BLaER1 treated with 17β-estradiol and CSF1 and Interleukin-3, amounts not matched to agents 10 nM and 100 nM (cell line): ENCODE measurements around the gene RNF213.

Experiments used
- H3K27ac ChIP-seq, 11 experiments: shearing (Covaris generic); formaldehyde crosslinking; 2 replicates each; pipeline ENCODE4 v1.8.1; 2022
- H3K27me3 ChIP-seq, 11 experiments: shearing (Covaris generic); formaldehyde crosslinking; 2 replicates each; pipeline ENCODE4 v1.8.1; 2022
- H3K36me3 ChIP-seq, 11 experiments: shearing (Covaris generic); formaldehyde crosslinking; 2 replicates each; pipeline ENCODE4 v1.8.1; 2022
- H3K4me1 ChIP-seq, 10 experiments: shearing (Covaris generic); formaldehyde crosslinking; 2 replicates each; pipeline ENCODE4 v1.8.1; 2022
- H3K4me2 ChIP-seq, 11 experiments: shearing (Covaris generic); formaldehyde crosslinking; 2 replicates each; pipeline ENCODE4 v1.8.1; 2022
- H3K4me3 ChIP-seq, 10 experiments: shearing (Covaris generic); formaldehyde crosslinking; 2 replicates each; pipeline ENCODE4 v1.8.1; 2022
- H3K9ac ChIP-seq, 11 experiments: shearing (Covaris generic); formaldehyde crosslinking; 2 replicates each; pipeline ENCODE4 v1.8.1; 2022
- H3K9me3 ChIP-seq, 11 experiments: shearing (Covaris generic); formaldehyde crosslinking; replicated peaks in 1 of 11; 2 replicates each; pipeline ENCODE4 v1.8.1; 2022
- H4K20me1 ChIP-seq, 11 experiments: shearing (Covaris generic); formaldehyde crosslinking; 2 replicates each; pipeline ENCODE4 v1.8.1; 2022
- Cebpa-rat ChIP-seq, 11 experiments: shearing (Covaris generic); IDR thresholded peaks; 2 replicates each; pipeline ENCODE4 v1.8.1; 2022

The RNF213 gene

GRCh38 chr17:80285237-80285920 is 24.7 kb downstream of the RNF213 start:
- H3K4me2 ChIP-seq = no peak overlapping the region; a peak in 1 of 22 replicates
- H3K4me1 ChIP-seq = peaks cover 32 to 58% (median 52%) of the 10 kb centered on the region in 10 experiments
- peaks cover 12 to 84% (median 66%) of the 10 kb centered on the region in 11 experiments; a peak in 19 of 22 replicates for H4K20me1 ChIP-seq
- no peak overlapping the region for H3K4me3 ChIP-seq
- TF ChIP-seq Cebpa-rat (IDR thresholded peaks at IDR 0.05) = peak in 3 of 11 experiments; percentile 29 to 63 (median 32); a peak in 4 of 22 replicates
- no peaks in the 10 kb centered on the region for H3K9me3 ChIP-seq
- H3K9ac ChIP-seq = no peak overlapping the region
- H3K27me3 ChIP-seq = no peaks in the 10 kb centered on the region
- peaks cover 32 to 96% (median 63%) of the 10 kb centered on the region in 11 experiments for H3K36me3 ChIP-seq
- no peak overlapping the region for H3K27ac ChIP-seq

GRCh38 chr17:80286638-80286960 is 25.9 kb downstream of the RNF213 start:
- Histone ChIP-seq H3K9ac (no peak overlapping the region), H3K4me2 (peak overlapping the region in 2 of 11 experiments; percentile 63 to 77; a peak in 1 of 22 replicates), H3K9me3 (no peaks in the 10 kb centered on the region), H3K27me3 (no peaks in the 10 kb centered on the region), H3K4me3 (no peak overlapping the region), H3K27ac (peak overlapping the region in 2 of 11 experiments; percentile 0 to 26; a peak in 2 of 22 replicates), H4K20me1 (peaks cover 10 to 72% (median 60%) of the 10 kb centered on the region in 11 experiments; a peak in 19 of 22 replicates), H3K4me1 (peaks cover 32 to 58% (median 52%) of the 10 kb centered on the region in 10 experiments), H3K36me3 (peaks cover 40 to 96% (median 65%) of the 10 kb centered on the region in 11 experiments)
- TF ChIP-seq Cebpa-rat (IDR thresholded peaks at IDR 0.05) = no peak

- H3K4me1 ChIP-seq = peaks cover 32 to 58% (median 52%) of the 10 kb centered on the region in 10 experiments
- no peak for TF ChIP-seq Cebpa-rat (IDR thresholded peaks at IDR 0.05)
- no peaks in the 10 kb centered on the region for H3K9me3 ChIP-seq
- H3K4me3 ChIP-seq = no peak overlapping the region
- peak overlapping the region in 2 of 11 experiments; percentile 0 to 75; a peak in 1 of 22 replicates for H3K27ac ChIP-seq
- H3K27me3 ChIP-seq = no peaks in the 10 kb centered on the region
- H3K9ac ChIP-seq = peak overlapping the region in 1 of 11 experiments; percentile 50; a peak in 1 of 22 replicates
- peaks cover 41 to 96% (median 65%) of the 10 kb centered on the region in 11 experiments for H3K36me3 ChIP-seq
- peaks cover 10 to 68% (median 58%) of the 10 kb centered on the region in 11 experiments; a peak in 19 of 22 replicates for H4K20me1 ChIP-seq
- H3K4me2 ChIP-seq = peak overlapping the region in 9 of 11 experiments; percentile 21 to 77 (median 65); a peak in 9 of 22 replicates
Observed at GRCh38 chr17:80287038-80287437, 26.4 kb downstream of the RNF213 start.

GRCh38 chr17:80287806-80288567 is 27.3 kb downstream of the RNF213 start:
- no peak overlapping the region for H3K4me3 ChIP-seq
- H3K9ac ChIP-seq = peak overlapping the region in 10 of 11 experiments; percentile 43 to 67 (median 54); a peak in 14 of 22 replicates
- H3K27ac ChIP-seq = peak overlapping the region in 10 of 11 experiments; percentile 32 to 75 (median 68); a peak in 17 of 22 replicates
- peaks cover 51 to 97% (median 73%) of the 10 kb centered on the region in 11 experiments for H3K36me3 ChIP-seq
- peaks cover 32 to 60% (median 53%) of the 10 kb centered on the region in 10 experiments for H3K4me1 ChIP-seq
- H4K20me1 ChIP-seq = peaks cover 10 to 59% (median 55%) of the 10 kb centered on the region in 11 experiments; a peak in 19 of 22 replicates
- no peaks in the 10 kb centered on the region for H3K27me3 ChIP-seq
- H3K9me3 ChIP-seq = no peaks in the 10 kb centered on the region
- H3K4me2 ChIP-seq = peak overlapping the region; percentile 40 to 77 (median 70)
- TF ChIP-seq Cebpa-rat (IDR thresholded peaks at IDR 0.05) = no peak

GRCh38 chr17:80289616-80290015 is 29.0 kb downstream of the RNF213 start:
- H3K4me1 ChIP-seq = peaks cover 32 to 71% (median 53%) of the 10 kb centered on the region in 10 experiments
- H3K9ac ChIP-seq = peak overlapping the region; percentile 43 to 67 (median 51); a peak in 18 of 22 replicates
- peaks cover 65 to 96% (median 83%) of the 10 kb centered on the region in 11 experiments for H3K36me3 ChIP-seq
- TF ChIP-seq Cebpa-rat (IDR thresholded peaks at IDR 0.05) = no peak
- no peak overlapping the region for H3K4me3 ChIP-seq
- H3K9me3 ChIP-seq = no peaks in the 10 kb centered on the region
- H3K4me2 ChIP-seq = peak overlapping the region; percentile 40 to 77 (median 70)
- no peaks in the 10 kb centered on the region for H3K27me3 ChIP-seq
- peak overlapping the region; percentile 32 to 75 (median 67); a peak in 20 of 22 replicates for H3K27ac ChIP-seq
- H4K20me1 ChIP-seq = peaks cover 4 to 56% (median 46%) of the 10 kb centered on the region in 11 experiments; a peak in 19 of 22 replicates

GRCh38 chr17:80290156-80290555 is 29.5 kb downstream of the RNF213 start:
- Histone ChIP-seq H3K27me3 (no peaks in the 10 kb centered on the region), H3K4me2 (peak overlapping the region; percentile 40 to 77 (median 70); a peak in 21 of 22 replicates), H3K36me3 (peaks cover 69 to 96% (median 84%) of the 10 kb centered on the region in 11 experiments), H4K20me1 (peaks cover 3 to 56% (median 42%) of the 10 kb centered on the region in 11 experiments; a peak in 19 of 22 replicates), H3K9me3 (no peaks in the 10 kb centered on the region), H3K27ac (peak overlapping the region; percentile 32 to 75 (median 67); a peak in 18 of 22 replicates), H3K9ac (peak overlapping the region in 6 of 11 experiments; percentile 43 to 67 (median 56); a peak in 5 of 22 replicates), H3K4me1 (peaks cover 31 to 71% (median 48%) of the 10 kb centered on the region in 10 experiments), H3K4me3 (no peak overlapping the region)
- TF ChIP-seq Cebpa-rat (IDR thresholded peaks at IDR 0.05) = no peak

GRCh38 chr17:80291260-80291659 is 30.6 kb downstream of the RNF213 start:
- no peaks in the 10 kb centered on the region for H3K9me3 ChIP-seq
- no peak for TF ChIP-seq Cebpa-rat (IDR thresholded peaks at IDR 0.05)
- peaks cover 77 to 98% (median 85%) of the 10 kb centered on the region in 11 experiments for H3K36me3 ChIP-seq
- no peak overlapping the region for H3K4me2 ChIP-seq
- no peak overlapping the region for H3K4me3 ChIP-seq
- no peaks in the 10 kb centered on the region for H3K27me3 ChIP-seq
- peaks cover 31 to 77% (median 46%) of the 10 kb centered on the region in 10 experiments for H3K4me1 ChIP-seq
- H3K9ac ChIP-seq = no peak overlapping the region
- no peak overlapping the region for H3K27ac ChIP-seq
- peaks cover 0 to 50% (median 36%) of the 10 kb centered on the region in 11 experiments; a peak in 18 of 22 replicates for H4K20me1 ChIP-seq

GRCh38 chr17:80291691-80292487 is 31.2 kb downstream of the RNF213 start:
- no peak overlapping the region for H3K4me3 ChIP-seq
- H3K27ac ChIP-seq = 0 out of 22 replicates have a peak overlapping the region, but pooled peaks of 1 of the 11 experiments have one; percentile 37
- peaks cover 0 to 49% (median 31%) of the 10 kb centered on the region in 11 experiments; a peak in 16 of 22 replicates for H4K20me1 ChIP-seq
- no peaks in the 10 kb centered on the region for H3K9me3 ChIP-seq
- H3K4me2 ChIP-seq = no peak overlapping the region
- no peaks in the 10 kb centered on the region for H3K27me3 ChIP-seq
- peaks cover 83 to 98% (median 86%) of the 10 kb centered on the region in 11 experiments for H3K36me3 ChIP-seq
- H3K9ac ChIP-seq = 0 out of 22 replicates have a peak overlapping the region, but pooled peaks of 1 of the 11 experiments have one; percentile 13
- H3K4me1 ChIP-seq = peaks cover 31 to 70% (median 42%) of the 10 kb centered on the region in 10 experiments
- no peak for TF ChIP-seq Cebpa-rat (IDR thresholded peaks at IDR 0.05)
